HUES64 (cell line): ENCODE results near the gene DBN1.

ENCODE experiments used
- H3K27ac ChIP-seq: 2 replicates; pipeline ENCODE4 v1.7.0; 2013; ENCODE audit warnings: low read depth, low read length, inconsistent platforms
- H3K27me3 ChIP-seq: 2 replicates; pipeline ENCODE4 v1.6.1; 2013; ENCODE audit warnings: mild to moderate bottlenecking, low read length; ENCODE audit not compliant: insufficient read depth
- H3K36me3 ChIP-seq: 2 replicates; pipeline ENCODE4 v1.6.1; 2013; ENCODE audit warnings: mild to moderate bottlenecking, low read length; ENCODE audit not compliant: insufficient read depth
- H3K4me1 ChIP-seq: 2 replicates; pipeline ENCODE4 v1.6.1; 2013; ENCODE audit warnings: mild to moderate bottlenecking, low read length, moderate library complexity; ENCODE audit not compliant: insufficient read depth
- H3K4me3 ChIP-seq: 2 replicates; pipeline ENCODE4 v1.5.1; 2013; ENCODE audit warnings: mild to moderate bottlenecking, low read length, moderate library complexity
- H3K9ac ChIP-seq: 2 replicates; pipeline ENCODE4 v1.6.1; 2013; ENCODE audit warnings: mild to moderate bottlenecking, low read depth, low read length
- H3K9me3 ChIP-seq: 2 replicates; pipeline ENCODE4 v1.6.1; 2013; ENCODE audit warnings: low read depth, low read length; ENCODE audit not compliant: insufficient read depth
- WGBS: fragments of 150-250, 120-280 bp; methylation state at CpG from one replicate; pipeline ENCODE4 v1.1.7; 2013; ENCODE audit warnings: missing lambda C conversion rate; 5-methylcytosine and 5-hydroxymethylcytosine counted together

Gene DBN1

GRCh38 chr5:177496070-177496726 is 22.8 kb upstream of the DBN1 start:
- peaks cover 26% of the 10 kb centered on the region for H3K4me1 ChIP-seq

GRCh38 chr5:177495243-177496060 is 22.0 kb upstream of the DBN1 start:
- 52% methylated on average over 14 of the region's 14 CpGs for WGBS
- Histone ChIP-seq H3K36me3 (peaks cover 40% of the 10 kb centered on the region), H3K27ac (peak overlapping the region; percentile 100), H3K9ac (peak overlapping the region; percentile 99), H3K9me3 (no peaks in the 10 kb centered on the region), H3K4me3 (peak overlapping the region; percentile 79), H3K4me1 (peaks cover 30% of the 10 kb centered on the region), H3K27me3 (peaks cover 20% of the 10 kb centered on the region)

More at GRCh38 chr5:177496070-177496726, 22.8 kb upstream of the DBN1 start:
- Histone ChIP-seq H3K9ac (peak overlapping the region; percentile 99), H3K36me3 (peaks cover 32% of the 10 kb centered on the region), H3K27me3 (peaks cover 20% of the 10 kb centered on the region), H3K4me3 (peak overlapping the region; percentile 79), H3K27ac (peak overlapping the region; percentile 100), H3K9me3 (no peaks in the 10 kb centered on the region)
- WGBS: 11% methylated on average over 12 of the region's 12 CpGs

- WGBS: 63% methylated on average over 11 of the region's 11 CpGs
- peak overlapping the region; percentile 100 for H3K27ac ChIP-seq
- no peaks in the 10 kb centered on the region for H3K9me3 ChIP-seq
- H3K36me3 ChIP-seq: peaks cover 49% of the 10 kb centered on the region
- H3K4me3 ChIP-seq: peak overlapping the region; percentile 79; the same call in 1 of the 2 replicates
- peaks cover 30% of the 10 kb centered on the region for H3K4me1 ChIP-seq
- peak overlapping the region; percentile 99 for H3K9ac ChIP-seq
- peaks cover 17% of the 10 kb centered on the region for H3K27me3 ChIP-seq
These were observed 21.1 kb upstream of the DBN1 start for GRCh38 chr5:177494346-177495195.

GRCh38 chr5:177493795-177494345 is 20.4 kb upstream of the DBN1 start:
- H3K27ac ChIP-seq: peak overlapping the region; percentile 100
- WGBS: 91% methylated on average over 5 of the region's 5 CpGs
- H3K4me1 ChIP-seq: peaks cover 29% of the 10 kb centered on the region
- H3K36me3 ChIP-seq: peaks cover 56% of the 10 kb centered on the region
- no peak overlapping the region for H3K4me3 ChIP-seq
- H3K9ac ChIP-seq: peak overlapping the region; percentile 43; the same call in 1 of the 2 replicates
- H3K27me3 ChIP-seq: peaks cover 10% of the 10 kb centered on the region
- H3K9me3 ChIP-seq: no peaks in the 10 kb centered on the region

- H3K9ac ChIP-seq: no peak overlapping the region
- H3K36me3 ChIP-seq: peaks cover 65% of the 10 kb centered on the region
- WGBS: 94% methylated on average over 7 of the region's 7 CpGs
- H3K4me1 ChIP-seq: peaks cover 22% of the 10 kb centered on the region
- H3K4me3 ChIP-seq: no peak overlapping the region
- H3K9me3 ChIP-seq: no peaks in the 10 kb centered on the region
- H3K27me3 ChIP-seq: no peaks in the 10 kb centered on the region; the same call in 1 of the 2 replicates
- H3K27ac ChIP-seq: peak overlapping the region; percentile 34; the same call in 1 of the 2 replicates
These were observed 19.4 kb upstream of the DBN1 start for GRCh38 chr5:177492841-177493240.

- peak overlapping the region; percentile 23; the same call in 1 of the 2 replicates for H3K27ac ChIP-seq
- no peak overlapping the region for H3K4me3 ChIP-seq
- peaks cover 71% of the 10 kb centered on the region for H3K36me3 ChIP-seq
- 94% methylated on average over 53 of the region's 54 CpGs for WGBS
- H3K27me3 ChIP-seq: no peaks in the 10 kb centered on the region
- H3K9me3 ChIP-seq: no peaks in the 10 kb centered on the region
- no peak overlapping the region for H3K9ac ChIP-seq
- peaks cover 22% of the 10 kb centered on the region for H3K4me1 ChIP-seq
These were observed 18.7 kb upstream of the DBN1 start for GRCh38 chr5:177491983-177492746.

- peaks cover 76% of the 10 kb centered on the region for H3K36me3 ChIP-seq
- peaks cover 22% of the 10 kb centered on the region for H3K4me1 ChIP-seq
- no peaks in the 10 kb centered on the region for H3K9me3 ChIP-seq
- H3K4me3 ChIP-seq: no peak overlapping the region
- H3K27me3 ChIP-seq: no peaks in the 10 kb centered on the region
- H3K27ac ChIP-seq: peak overlapping the region; percentile 67
- 52% methylated on average over 42 of the region's 43 CpGs for WGBS
- no peak overlapping the region for H3K9ac ChIP-seq
These were observed 18.1 kb upstream of the DBN1 start for GRCh38 chr5:177491429-177491945.

GRCh38 chr5:177490992-177491391 is 17.6 kb upstream of the DBN1 start:
- H3K9ac ChIP-seq: no peak overlapping the region
- no peak overlapping the region for H3K4me3 ChIP-seq
- peaks cover 20% of the 10 kb centered on the region for H3K4me1 ChIP-seq
- peak overlapping the region; percentile 67 for H3K27ac ChIP-seq
- WGBS: 92% methylated on average over 16 of the region's 16 CpGs
- peaks cover 80% of the 10 kb centered on the region for H3K36me3 ChIP-seq
- H3K27me3 ChIP-seq: no peaks in the 10 kb centered on the region
- H3K9me3 ChIP-seq: no peaks in the 10 kb centered on the region

GRCh38 chr5:177490311-177490991 is 17.0 kb upstream of the DBN1 start:
- no peak overlapping the region for H3K9ac ChIP-seq
- 95% methylated on average over 15 of the region's 15 CpGs for WGBS
- H3K4me1 ChIP-seq: peaks cover 15% of the 10 kb centered on the region
- H3K27ac ChIP-seq: no peak overlapping the region; the same call in 1 of the 2 replicates
- H3K9me3 ChIP-seq: no peaks in the 10 kb centered on the region
- peaks cover 82% of the 10 kb centered on the region for H3K36me3 ChIP-seq
- no peak overlapping the region for H3K4me3 ChIP-seq
- H3K27me3 ChIP-seq: no peaks in the 10 kb centered on the region
